Muscle of arm (tissue), 12 donors: Measurements from ENCODE around the gene SPATA22. TPM values are rescaled to one million over a fixed set of nuclear protein-coding genes. Genes with fewer than 3 reads are reported as not detected.
"Not testable (repeated sequence)": the region's sequence is repeated elsewhere in the genome, so short reads cannot be mapped to it uniquely, and the experiment has no call there.

Experiments
- DNase-seq: peaks from one replicate; pipeline ENCODE4 v3.0.0-alpha.2; 2013
- polyA plus RNA-seq, 12 donors: library from polyadenylated mRNA; unstranded; fragments of 120-200 nt; gene quantifications; one replicate each; pipeline ENCODE4 v1.2.1, GENCODE V29; 2013; ENCODE audit not compliant: insufficient read length in 12 of 12

Gene SPATA22
- polyA plus RNA-seq, 12 donors: 0.13 to 1.9 (median 0.60) TPM; not detected in 4

DNA sequence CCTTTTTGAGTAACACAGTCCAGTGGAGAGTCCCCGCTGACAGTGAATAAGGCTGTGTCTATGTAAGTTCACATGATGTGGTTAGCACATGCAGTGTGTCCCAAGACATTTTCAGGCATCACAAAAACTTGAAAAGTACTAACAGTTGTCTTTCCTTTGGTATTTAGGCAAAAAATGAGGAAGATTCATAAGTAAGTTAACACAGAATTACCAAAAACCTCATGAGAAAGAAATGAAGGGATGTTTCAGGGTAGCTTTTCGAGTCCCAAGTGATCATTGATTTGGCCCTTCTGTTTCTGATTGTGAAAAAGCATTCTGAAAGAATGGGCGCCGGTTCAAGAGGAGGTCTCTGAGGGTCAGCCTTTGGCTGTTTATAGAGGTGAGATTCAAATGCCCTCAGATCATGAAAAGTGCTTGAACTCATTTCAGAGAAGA is 3.6 kb upstream of the SPATA22 start:
- peak; percentile 18 for DNase-seq

DNA sequence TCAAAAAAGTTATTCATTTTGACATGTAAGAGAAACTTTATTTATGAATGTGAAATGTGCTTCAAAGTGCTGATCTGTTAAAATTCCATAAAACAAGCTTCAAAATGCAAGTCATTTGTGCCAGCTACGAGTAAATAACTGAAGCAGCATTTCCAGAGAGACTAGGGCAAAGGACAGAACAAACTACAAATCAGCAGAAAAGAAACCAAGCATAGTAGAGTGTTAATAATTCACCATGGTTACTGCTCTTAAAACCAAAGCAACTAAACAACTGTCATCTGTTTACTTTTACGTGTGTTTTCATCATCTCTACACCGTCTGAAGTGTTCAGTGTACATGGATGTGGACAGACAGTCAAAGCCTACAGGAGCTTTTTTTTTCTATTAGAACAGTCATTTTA is 2.6 kb upstream of the SPATA22 start:
- DNase-seq: peak; percentile 15

DNA sequence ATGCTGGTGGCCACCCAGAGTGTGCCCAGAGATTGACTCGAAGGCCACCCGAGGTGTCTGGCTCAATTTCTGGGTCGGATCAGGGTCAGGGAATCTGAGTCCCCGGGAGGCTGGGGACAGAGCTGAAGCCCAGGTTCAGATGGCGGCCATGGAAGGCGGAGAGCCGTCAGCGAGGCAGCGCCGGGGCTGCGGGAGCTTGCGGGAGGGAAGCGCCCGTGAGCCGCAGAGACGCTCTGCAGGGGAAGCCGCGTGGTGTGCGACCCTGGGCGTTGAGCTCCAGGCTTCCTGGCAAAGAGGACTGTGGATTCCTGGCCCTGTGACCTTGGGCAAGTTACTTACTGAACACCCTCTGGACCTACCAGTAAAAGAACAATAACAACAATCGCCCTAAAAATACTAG is 518 bp upstream of the SPATA22 start:
- DNase-seq: no peak

DNA sequence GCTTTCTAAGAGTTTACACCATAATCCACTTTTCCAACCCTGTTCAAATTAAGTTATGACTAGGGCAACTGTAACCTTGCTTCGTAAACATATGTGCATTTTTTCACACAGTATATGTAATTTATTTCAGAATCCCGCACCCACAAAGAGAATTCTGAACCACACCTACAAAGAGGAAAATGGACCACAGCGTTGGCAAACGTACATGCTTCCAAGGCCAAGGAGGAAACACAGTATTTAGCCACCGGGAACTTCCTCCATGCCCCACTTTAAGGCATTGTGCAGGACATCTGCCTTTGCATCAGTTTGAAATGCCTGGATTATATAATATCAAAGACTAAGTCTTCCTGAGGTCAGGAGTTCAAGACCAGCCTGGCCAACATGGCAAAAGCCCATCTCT is 2.1 kb downstream of the SPATA22 start:
- DNase-seq: no peak

DNA sequence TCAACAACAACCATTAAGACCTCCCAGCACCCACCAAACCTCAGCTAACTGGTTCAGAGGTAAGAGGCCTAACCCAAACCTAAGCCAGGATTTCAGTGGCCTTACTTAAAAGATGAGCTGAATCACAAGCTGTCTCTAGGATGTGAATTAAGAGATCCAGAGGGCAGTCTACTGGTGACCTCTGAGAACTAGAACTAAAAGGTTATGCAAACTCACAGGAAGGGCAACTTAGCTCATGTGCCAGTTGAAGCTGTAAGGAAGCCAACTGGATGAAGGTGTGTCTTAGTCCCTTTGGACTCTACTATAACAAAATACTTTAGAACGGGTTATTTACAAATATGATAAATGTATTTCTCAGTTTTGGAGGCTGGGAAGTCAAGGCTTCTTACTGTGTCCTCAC is 5.3 kb downstream of the SPATA22 start:
- DNase-seq: not testable (repeated sequence)

DNA sequence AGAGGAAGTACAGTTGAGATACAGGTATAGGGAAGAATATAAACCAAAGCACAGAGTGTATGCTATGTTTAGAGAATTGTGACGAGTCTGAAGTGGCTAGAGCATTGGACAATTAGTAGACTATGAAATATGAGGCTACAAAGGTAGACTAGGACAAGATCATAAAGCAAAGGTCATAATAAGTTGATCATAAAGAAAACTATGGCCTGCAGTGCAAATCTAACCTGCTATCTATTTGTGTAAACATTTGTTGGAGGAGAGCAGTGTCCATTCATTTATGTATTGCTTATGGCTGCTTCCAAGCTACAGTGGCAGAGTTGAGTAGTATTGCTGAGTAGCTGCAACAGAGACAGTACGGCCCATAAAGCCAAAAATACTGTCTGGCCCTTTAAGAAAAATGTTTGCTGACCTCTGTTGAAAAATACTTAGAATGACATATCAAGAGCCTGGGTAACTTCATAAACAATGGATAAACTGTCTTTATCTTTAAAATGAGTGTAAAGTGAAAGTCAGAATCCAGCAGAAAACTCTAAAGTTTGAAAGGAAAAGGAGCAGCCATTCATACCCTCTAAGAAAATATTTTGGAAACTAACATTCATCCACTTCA is 23.5 kb downstream of the SPATA22 start:
- DNase-seq: no peak

DNA sequence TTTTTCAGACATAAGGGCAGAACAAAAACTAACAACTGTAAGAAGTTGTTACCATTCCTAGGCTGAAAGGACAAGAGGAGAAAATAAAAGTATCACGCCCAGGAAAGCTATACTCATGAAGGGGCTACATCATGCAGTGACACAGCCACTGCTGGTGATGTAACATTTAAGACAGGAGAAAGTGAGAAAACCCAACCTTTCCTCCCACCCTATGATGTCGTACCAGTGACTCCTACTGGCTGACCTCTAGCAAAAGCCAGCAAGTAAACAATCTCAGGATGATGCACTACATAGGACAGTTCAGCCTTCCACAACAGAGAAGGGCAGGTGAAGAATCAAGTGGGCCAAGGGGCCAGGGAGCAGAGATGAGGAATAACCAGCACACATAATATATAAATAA is 24.0 kb downstream of the SPATA22 start:
- no peak for DNase-seq

DNA sequence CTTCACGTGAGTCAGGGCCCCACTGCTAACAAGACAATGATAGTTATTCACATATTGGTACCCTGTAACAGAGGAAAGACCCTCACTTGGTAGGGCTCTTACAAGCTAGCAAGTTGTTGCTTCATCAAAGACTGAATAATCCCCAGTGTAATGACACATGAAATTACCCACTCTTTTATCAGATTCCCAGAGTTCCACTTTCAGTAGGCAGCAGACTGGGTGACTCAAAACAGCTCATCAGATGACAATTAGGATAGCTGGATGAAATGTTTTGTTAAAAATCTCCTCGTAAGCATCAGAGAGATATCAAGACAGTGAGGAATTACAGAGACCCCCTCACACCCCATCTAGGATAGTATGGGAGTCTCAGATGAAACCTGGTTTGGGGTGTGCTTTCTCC is 31.2 kb downstream of the SPATA22 start:
- DNase-seq: no peak

DNA sequence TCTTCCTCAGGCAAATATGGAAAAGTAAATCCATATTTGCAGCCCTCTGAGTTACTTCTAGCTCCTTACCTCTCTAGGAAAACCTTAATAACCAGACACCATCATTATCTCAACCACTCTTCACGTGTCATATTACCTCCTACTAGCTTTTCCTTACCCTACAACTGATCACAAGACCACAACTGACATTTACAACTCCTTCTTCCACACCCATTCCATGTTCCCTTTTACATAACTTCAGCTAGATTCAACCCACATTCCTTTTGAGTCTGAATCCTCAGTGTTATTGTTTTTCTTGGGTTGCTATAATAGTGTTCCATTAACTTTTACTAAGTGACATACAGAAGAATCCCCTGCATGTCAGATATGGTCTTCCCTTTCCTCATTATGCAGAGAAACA is 33.3 kb downstream of the SPATA22 start:
- DNase-seq: no peak

DNA sequence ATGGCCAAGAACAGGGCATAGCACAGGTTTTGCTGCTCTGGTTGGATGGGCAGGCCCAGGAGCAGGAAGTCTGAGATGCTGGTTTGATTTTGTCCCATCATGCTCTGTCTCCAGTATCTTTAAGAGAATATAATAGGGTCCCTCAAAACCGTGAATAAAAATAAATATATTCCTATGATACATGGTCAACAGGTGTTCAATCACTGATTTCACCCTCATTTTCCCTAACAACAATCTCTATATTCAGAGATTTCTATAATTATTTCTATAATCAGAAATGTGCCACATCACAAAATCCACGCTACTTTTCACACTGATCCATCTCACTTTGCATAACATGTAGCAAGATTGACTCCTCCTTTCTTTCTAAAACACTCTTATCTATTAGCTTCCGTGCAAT is 37.9 kb downstream of the SPATA22 start, which contains the start of gene OR1E2:
Gene OR1E2, minus strand, starts transcription at position 101 of the 400 bp plus-strand sequence. Its CDS starts 0 bp downstream, at position 101.
- no peak for DNase-seq

DNA sequence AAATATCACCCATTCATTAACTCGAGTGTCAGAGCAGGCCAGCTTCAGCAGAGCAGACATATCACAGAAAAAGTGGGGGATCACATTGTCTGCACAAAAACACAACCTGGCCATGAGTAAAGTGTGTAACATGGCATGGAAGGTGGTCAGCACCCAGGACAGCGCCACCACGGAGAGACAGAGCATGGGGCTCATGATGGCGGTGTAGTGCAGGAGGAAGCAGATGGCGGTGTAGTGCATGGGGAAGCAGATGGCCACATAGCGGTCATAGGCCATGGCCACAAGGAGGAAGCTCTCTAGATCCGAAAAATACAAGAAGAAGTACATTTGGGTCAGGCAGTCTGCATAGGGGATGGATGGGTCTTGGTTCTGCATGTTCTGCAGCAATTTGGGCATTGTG is 38.4 kb downstream of the SPATA22 start:
- DNase-seq: not testable (repeated sequence)

DNA sequence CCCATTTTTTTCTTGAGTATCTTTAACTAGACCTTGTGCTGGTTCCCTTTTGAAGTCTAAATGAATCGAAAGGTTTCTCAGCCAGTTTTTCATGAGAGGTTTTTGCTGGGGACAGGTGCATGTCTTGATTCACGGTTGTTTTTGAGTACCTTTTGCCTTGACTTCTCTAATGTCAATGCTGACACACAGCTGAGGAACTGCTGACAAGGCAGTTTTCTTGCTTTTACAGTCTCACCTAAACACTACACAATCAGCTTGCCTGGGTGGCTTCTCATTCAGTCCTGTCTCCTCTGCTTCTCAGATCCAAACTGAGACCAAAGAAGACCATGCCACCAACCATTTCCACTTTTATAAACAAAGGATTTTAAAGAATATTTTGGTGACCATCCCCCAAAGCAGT is 53.4 kb downstream of the SPATA22 start:
- DNase-seq: no peak

DNA sequence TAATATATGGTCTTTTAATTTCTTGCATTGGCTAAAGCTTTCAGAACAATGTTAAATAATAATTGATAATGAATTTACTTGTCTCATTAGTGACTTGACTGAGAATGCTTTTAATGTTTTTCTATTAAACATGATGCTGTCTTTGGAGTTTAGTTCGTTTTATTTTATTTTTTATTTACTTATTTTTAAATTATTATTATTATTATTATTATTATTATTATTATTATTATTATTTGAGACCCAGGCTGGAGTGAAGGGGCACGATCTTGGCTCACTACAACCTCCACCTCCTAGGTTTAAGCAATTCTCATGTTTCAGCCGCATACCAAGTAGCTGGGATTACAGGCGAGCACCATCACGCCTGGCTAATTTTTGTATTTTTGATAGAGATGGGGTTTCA is 56.0 kb downstream of the SPATA22 start:
- no peak for DNase-seq

DNA sequence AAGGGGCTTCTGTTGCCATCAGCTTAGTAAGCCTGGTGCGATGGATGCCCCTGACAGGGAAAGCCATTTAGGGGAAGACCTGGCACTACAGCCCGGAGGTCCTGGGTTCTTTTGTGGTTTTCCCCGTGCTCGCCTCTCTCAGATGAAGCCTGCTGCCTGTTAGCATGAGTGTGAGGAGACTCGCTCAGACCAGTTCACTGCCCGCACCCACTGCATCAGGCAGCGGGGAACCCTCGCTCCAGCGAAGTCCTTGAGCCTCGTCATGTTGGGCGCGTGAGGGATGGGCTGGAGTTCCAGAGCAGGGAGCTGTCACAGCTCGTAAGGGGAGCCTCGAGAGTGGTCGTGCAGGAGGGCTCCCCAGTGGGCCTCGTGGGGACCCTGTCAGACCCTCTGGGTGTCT is 59.4 kb downstream of the SPATA22 start:
- not testable (repeated sequence) for DNase-seq

DNA sequence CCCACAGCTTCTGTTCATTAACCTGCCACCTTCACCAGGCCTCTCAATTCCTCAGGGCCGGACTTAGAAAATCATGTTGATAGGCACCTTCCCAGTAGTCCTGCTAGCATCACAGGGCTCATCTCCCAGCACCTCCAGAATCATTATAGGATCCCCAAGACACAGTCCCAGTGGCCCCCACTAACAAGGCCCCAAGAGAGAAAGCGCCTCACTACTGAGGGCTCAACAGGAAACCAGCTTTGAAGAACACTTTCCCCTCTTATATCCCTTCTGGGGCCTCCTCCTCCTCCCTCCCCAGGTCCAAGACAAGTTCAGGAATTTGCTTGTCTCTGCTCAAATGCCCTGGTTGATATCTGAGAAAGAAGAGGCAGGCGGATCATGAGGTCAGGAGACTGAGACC is 60.5 kb downstream of the SPATA22 start, which contains the start of gene OR3A3:
Gene OR3A3, plus strand, starts transcription at position 301 of the 400 bp plus-strand sequence.
- no peak for DNase-seq

DNA sequence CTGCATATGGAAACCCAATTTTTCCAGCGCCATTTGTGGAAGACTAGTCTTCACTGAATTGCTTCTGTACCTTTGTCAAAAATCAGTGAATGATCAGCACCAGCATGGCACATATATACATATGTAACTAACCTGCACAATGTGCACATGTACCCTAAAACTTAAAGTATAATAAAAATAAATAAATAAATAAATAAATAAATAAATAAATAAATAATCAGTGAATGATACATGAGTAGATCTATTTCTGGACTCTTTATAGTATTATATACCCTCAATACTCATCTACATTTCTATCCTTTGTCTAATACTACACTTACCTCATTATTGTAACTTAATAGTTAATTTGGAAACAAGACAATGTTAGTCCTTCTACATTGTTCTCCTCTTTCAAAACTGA is 67.8 kb downstream of the SPATA22 start:
- DNase-seq: not testable (repeated sequence)

DNA sequence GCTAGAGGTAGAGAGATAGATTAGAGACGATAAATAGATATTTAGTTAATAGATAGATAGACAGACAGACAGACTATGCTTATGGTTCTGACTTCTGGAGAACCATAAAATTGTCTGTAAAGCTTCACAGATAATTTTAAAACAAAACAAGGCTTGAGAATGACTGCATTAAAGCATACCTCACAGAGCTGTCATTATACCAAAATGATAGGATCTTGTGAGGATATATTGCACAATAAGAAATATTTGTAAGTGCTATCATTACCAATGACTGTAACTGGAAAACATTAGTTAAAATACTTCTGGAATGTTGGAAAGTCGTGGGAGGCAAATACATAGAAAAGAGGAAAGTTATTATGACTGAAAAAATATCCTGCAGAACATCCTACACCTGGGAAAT is 69.8 kb downstream of the SPATA22 start:
- no peak for DNase-seq

DNA sequence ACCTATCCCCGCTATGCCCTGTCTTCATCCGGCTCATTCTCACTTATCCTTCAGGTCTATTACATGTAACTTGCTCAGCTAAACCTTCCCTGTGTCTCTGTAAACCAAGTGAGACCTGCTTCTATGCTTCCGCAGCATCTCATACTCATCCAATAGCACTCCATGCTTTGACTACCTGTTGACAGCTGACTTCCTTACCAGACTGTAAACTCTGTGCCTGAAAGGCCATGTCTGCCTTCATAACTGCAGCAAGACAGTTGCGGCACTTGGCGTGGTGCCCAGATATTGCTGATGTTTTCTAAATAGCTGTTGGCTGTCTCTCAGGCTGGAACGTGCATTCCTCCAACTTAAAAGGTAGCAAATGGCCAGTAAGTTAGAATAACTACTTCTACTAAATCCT is 71.6 kb downstream of the SPATA22 start:
- peak; percentile 1 for DNase-seq

DNA sequence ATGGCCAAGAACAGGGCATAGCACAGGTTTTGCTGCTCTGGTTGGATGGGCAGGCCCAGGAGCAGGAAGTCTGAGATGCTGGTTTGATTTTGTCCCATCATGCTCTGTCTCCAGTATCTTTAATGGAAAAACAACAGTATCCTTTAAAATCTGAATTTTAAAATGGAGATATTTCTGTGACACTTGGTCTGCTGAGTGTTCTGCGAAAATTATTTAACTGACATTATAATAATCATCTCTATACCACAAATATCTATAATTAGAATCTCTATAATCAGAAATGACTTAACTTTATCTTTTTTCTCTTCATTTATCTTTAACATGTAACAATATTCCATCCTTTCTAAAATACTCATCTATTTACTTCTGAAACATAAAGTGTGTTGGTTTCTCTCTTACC is 73.3 kb downstream of the SPATA22 start, which contains the start of gene OR1E1:
Gene OR1E1, minus strand, starts transcription at position 101 of the 400 bp plus-strand sequence. Its CDS starts 0 bp downstream, at position 101.
- no peak for DNase-seq

DNA sequence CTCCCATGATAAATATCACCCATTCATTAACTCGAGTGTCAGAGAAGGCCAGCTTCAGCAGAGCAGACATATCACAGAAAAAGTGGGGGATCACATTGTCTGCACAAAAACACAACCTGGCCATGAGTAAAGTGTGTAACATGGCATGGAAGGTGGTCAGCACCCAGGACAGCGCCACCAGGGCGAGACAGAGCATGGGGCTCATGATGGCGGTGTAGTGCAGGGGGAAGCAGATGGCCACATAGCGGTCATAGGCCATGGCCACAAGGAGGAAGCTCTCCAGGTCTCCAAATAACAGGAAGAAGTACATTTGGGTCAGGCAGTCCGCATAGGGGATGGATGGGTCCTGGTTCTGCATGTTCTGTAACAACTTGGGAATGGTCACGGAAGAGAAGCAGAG is 73.8 kb downstream of the SPATA22 start:
- not testable (repeated sequence) for DNase-seq
